ENCODE results near the gene CAPRIN1.
A peak's percentile ranks its signal among the peaks of the same experiment; 100 is the strongest.
"Not testable (repeated sequence)": the region's sequence is repeated elsewhere in the genome, so short reads cannot be mapped to it uniquely, and the experiment has no call there.

Gene CAPRIN1

GRCh38 chr11:34086554-34087283 is 35.2 kb downstream of the CAPRIN1 start:
- DNase-seq (ENCODE audit: low read depth in 3 of 3) = no peak

DNA sequence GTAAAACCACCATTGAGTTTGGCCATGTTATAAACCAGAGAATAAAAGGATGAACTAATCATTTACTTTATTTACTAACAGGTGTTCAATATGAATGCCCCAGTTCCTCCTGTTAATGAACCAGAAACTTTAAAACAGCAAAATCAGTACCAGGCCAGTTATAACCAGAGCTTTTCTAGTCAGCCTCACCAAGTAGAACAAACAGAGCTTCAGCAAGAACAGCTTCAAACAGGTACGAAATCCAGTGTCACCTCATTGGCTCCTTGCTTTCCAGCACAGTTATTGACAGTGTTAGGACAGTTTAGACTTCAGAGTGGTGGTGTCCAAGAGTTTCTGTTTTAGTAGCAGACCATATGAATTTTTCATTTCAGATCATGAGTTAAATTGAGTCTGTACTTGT is 40.3 kb downstream of the CAPRIN1 start:
- DNase-seq (ENCODE audit: low read depth in 3 of 3) = no peak

- not testable (repeated sequence) for DNase-seq (ENCODE audit: low read depth in 3 of 3)
These were observed 43.4 kb downstream of the CAPRIN1 start for GRCh38 chr11:34094900-34095299.

- DNase-seq (ENCODE audit: low read depth in 3 of 3) = no peak
These were observed 47.3 kb downstream of the CAPRIN1 start for GRCh38 chr11:34098813-34099212.

DNA sequence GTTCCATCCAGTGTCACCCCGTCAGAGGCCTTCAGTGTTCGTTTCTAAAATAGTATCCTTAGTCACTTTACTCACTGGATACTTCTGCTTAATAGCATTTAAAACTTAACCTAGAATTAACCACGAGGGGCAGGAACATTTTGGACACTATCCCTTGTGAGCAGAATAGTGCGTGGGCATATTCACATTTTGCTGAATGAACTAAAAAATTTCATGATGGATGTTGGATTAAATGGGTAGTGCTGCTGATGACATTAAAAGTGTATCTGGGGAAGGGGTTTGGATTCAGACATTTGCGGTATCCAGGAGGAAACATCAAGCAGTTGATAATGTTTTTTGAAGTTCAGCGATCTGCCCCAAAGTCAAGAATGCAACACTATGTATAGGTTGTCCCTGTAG is 53.1 kb downstream of the CAPRIN1 start:
- DNase-seq (ENCODE audit: low read depth in 3 of 3) = no peak

- peak; percentile 96 to 97 (median 96) for DNase-seq (ENCODE audit: low read depth in 3 of 3)
These were observed 53.8 kb downstream of the CAPRIN1 start, which contains the start of gene NAT10 for GRCh38 chr11:34105079-34105956. Gene NAT10 (plus strand): TSS chr11:34105629. CDS start chr11:34108226, 2,597 bp downstream.

- no peak for DNase-seq (ENCODE audit: low read depth in 3 of 3)
These were observed 54.5 kb downstream of the CAPRIN1 start for GRCh38 chr11:34105957-34106504.

DNA sequence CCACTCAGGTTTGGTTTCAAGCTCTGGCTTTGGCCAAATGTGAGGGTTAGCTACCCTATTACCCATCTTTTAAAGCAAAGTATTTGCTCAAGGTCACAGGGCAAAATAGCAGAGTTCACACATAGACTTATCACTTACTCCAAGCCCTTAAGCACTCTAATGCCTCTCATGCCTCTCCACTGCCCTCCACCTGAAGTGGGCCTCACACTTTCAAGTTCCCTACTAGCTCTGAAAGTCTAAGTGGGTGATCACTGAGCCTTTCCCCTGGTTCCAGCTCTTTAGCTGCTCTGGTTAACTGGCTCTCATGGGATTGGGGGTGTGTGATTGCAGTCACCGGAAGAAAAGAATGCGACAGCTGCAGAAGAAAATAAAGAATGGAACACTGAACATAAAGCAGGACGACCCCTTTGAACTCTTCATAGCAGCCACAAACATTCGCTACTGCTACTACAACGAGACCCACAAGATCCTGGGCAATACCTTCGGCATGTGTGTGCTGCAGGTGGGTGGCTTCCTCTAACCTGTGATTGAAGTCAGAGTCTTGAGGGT is 60.3 kb downstream of the CAPRIN1 start:
- no peak for DNase-seq (ENCODE audit: low read depth in 3 of 3)

DNA sequence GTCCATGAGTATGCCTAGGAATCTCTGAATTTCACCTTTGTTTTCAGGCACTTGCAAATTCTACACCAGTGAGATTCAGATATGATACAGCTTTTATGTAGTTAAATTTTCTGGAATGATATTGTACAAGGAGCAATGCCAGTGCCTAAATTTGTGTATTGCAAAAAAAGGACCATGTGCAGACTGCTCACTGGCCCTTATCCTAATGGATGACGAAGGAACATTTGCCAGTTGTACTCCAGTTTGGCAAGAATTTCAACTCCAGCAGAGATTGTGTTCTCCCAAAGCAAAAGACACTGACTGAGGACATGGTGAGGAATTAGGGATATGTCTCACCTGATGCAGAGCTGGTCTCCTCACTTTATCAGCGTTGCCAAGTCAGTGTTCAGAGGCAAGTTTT is 62.5 kb downstream of the CAPRIN1 start:
- no peak for DNase-seq (ENCODE audit: low read depth in 3 of 3)

GRCh38 chr11:34114471-34114870 is 62.9 kb downstream of the CAPRIN1 start:
- no peak for DNase-seq (ENCODE audit: low read depth in 3 of 3)

DNA sequence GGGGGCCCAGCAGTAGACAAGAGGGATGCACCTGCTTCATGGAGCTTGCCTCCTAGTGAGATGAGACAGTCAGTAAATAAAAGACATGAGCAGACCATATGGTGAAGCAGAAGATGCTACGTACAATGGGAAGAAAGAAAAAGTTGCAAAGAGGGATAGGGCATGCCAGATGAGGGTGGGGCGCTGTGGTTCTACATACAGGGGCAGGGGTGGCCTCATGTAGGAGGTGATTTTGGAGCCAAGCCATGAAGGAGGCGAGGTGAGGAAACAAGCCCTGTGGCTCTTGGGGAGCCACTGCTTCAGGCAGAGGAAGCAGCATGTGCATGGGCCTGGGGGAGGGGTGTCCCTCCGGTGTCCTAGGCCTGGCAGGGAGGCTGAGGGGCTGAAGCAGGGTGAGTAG is 69.1 kb downstream of the CAPRIN1 start:
- DNase-seq (ENCODE audit: low read depth in 3 of 3) = no peak

GRCh38 chr11:34124885-34125668 is 73.5 kb downstream of the CAPRIN1 start:
- no peak for DNase-seq (ENCODE audit: low read depth in 3 of 3)

GRCh38 chr11:34126959-34127848 is 75.7 kb downstream of the CAPRIN1 start:
- DNase-seq (ENCODE audit: low read depth in 3 of 3) = no peak

DNA sequence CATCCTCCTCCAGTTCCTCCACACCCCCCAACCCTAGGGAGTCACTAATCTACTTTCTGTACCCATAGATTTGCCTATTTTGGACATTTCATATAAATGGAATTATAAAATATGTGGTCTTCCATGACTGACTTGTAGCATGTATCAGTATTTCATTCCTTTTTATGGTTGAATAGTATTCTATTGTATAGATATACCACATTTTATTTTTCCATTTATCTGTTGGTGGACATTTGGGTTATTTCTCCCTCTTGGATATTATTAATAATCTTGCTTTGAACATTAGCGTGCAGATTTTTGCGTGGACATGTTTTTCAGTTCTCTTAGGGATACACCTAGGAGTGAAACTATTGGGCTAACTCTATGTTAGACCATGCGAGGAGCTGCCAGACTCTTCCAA is 77.3 kb downstream of the CAPRIN1 start:
- no peak for DNase-seq (ENCODE audit: low read depth in 3 of 3)

GRCh38 chr11:34132261-34132965 is 80.9 kb downstream of the CAPRIN1 start:
- DNase-seq (ENCODE audit: low read depth in 3 of 3) = no peak

GRCh38 chr11:34134765-34135164 is 83.2 kb downstream of the CAPRIN1 start:
- DNase-seq (ENCODE audit: low read depth in 3 of 3) = no peak

DNA sequence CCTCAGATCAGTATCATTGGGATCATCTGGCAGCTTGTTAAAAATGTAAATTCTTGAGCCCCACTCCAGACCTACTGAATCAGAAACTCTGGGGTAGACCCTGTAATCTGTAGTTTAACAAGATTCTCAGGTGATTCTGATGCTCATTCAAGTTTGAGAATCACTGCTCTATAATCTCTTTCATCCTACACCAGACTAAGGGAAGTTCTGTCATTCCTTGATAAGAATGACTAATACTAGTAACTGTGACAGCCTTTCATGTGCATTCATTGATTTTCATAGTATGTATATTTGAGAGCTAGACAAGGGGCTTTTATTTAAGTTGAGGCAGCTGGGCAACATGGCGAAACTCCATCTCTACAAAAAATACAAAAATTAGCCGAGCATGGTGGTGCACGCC is 83.9 kb downstream of the CAPRIN1 start:
- no peak for DNase-seq (ENCODE audit: low read depth in 3 of 3)

GRCh38 chr11:34136420-34136819 is 84.9 kb downstream of the CAPRIN1 start:
- DNase-seq (ENCODE audit: low read depth in 3 of 3) = no peak

GRCh38 chr11:34139346-34139745 is 87.8 kb downstream of the CAPRIN1 start:
- no peak for DNase-seq (ENCODE audit: low read depth in 3 of 3)

- DNase-seq (ENCODE audit: low read depth in 3 of 3) = no peak
These were observed 88.6 kb downstream of the CAPRIN1 start for GRCh38 chr11:34140149-34140548.
